H1 (cell line): Measurements from ENCODE around the gene NT5E.

Experiments used
- CBX5 ChIP-seq: fragments of 300-800, 300-1000 bp; sonication (generic); IDR thresholded peaks from 2 replicates; pipeline ENCODE4 v1.7.1; 2016; ENCODE audit warnings: antibody characterized with exemption, low read length, low read depth
- CBX8 ChIP-seq: fragments of 300-800, 300-1000 bp; sonication (generic); IDR thresholded peaks from 2 replicates; pipeline ENCODE4 v1.7.1; 2016; ENCODE audit warnings: low read depth, low read length, borderline replicate concordance
- CEBPB ChIP-seq: IDR thresholded peaks from 2 replicates; pipeline ENCODE4 v1.6.1; 2012; ENCODE audit warnings: low read depth, low read length
- EP300 ChIP-seq, 2 experiments: IDR thresholded peaks; 1 replicate in 1 of 2; 2 replicates in 1 of 2; pipeline ENCODE4 v1.6.1; 2011 to 2012; ENCODE audit warnings: low read depth in 2 of 2, low read length in 2 of 2, mild to moderate bottlenecking in 2 of 2, borderline replicate concordance in 1 of 2, inconsistent platforms in 1 of 2, moderate library complexity in 1 of 2
- EZH2 ChIP-seq: fragments of 200-600 bp; sonication (generic); IDR thresholded peaks from 2 replicates; pipeline ENCODE4 v1.7.1; 2012; ENCODE audit warnings: low read depth, mild to moderate bottlenecking, moderate library complexity, low read length, inconsistent platforms; ENCODE audit not compliant: severe bottlenecking
- POLR2A ChIP-seq, 2 experiments: IDR thresholded peaks; 1 replicate in 1 of 2; 2 replicates in 1 of 2; pipeline ENCODE4 v1.6.1; 2011; ENCODE audit warnings: low read depth in 2 of 2, low read length in 2 of 2, mild to moderate bottlenecking in 2 of 2; ENCODE audit errors: control extremely low read depth in 1 of 2
- TAF1 ChIP-seq: IDR thresholded peaks from 2 replicates; pipeline ENCODE4 v1.6.1; 2011; ENCODE audit warnings: mild to moderate bottlenecking, low read depth, low read length
- TBP ChIP-seq: IDR thresholded peaks from 2 replicates; pipeline ENCODE4 v1.6.1; 2011; ENCODE audit warnings: low read depth, low read length, improper control_type of control experiment
- ZNF274 ChIP-seq: IDR thresholded peaks from 2 replicates; pipeline ENCODE4 v1.7.0; 2012; ENCODE audit warnings: low read length, borderline replicate concordance; ENCODE audit errors: extremely low read depth
- TF ChIP-seq, protein P1 (sequence below), 3 experiments: IDR thresholded peaks; 1 replicate in 2 of 3; 2 replicates in 1 of 3; pipeline versions ENCODE4 v1.5.1 to v1.6.1; 2011; ENCODE audit warnings: low read length in 3 of 3, mild to moderate bottlenecking in 3 of 3, inconsistent platforms in 2 of 3, low read depth in 1 of 3, moderate library complexity in 1 of 3; ENCODE audit not compliant: insufficient read depth in 1 of 3; ENCODE audit errors: control extremely low read depth in 1 of 3
- TF ChIP-seq, protein P2 (sequence below): IDR thresholded peaks from 2 replicates; pipeline ENCODE4 v1.6.1; 2011; ENCODE audit warnings: low read length, improper control_type of control experiment
- TF ChIP-seq, protein P3 (sequence below): IDR thresholded peaks from 2 replicates; pipeline ENCODE4 v1.6.1; 2011; ENCODE audit warnings: low read depth, mild to moderate bottlenecking, low read length; ENCODE audit not compliant: insufficient read depth

DNA sequence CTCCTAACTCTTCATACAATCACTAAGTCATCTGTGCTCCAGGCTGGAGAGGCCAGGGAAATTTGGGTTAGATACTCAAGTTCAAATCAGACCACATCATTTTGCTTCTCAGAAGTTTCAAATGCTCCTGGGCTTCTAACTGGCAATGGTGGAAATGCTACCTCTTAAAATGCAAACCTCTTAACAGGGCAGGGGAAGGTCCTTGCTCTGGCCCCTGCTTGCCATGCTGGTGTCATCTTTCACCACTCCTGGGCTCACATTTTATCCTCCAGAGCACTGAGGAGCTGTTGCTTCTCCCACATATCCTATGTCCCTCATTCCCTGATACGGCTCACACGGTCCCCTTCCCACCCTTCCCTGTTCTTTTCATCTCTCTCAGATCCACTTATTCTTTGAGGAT lies 41.8 kb upstream of the NT5E start:
- TF ChIP-seq TBP (no peak), POLR2A (IDR thresholded peaks at IDR 0.05; ENCODE audit: control extremely low read depth in 1 of 2, low read depth in 2 of 2, low read length in 2 of 2) (no peak), TAF1 (no peak), CEBPB (no peak), EP300 (IDR thresholded peaks at IDR 0.05; ENCODE audit: borderline replicate concordance in 1 of 2, low read depth in 2 of 2, low read length in 2 of 2) (no peak), CBX5 (no peak), ZNF274 (no peak), EZH2 (no peak), CBX8 (no peak)
- TF ChIP-seq, protein P1, sequence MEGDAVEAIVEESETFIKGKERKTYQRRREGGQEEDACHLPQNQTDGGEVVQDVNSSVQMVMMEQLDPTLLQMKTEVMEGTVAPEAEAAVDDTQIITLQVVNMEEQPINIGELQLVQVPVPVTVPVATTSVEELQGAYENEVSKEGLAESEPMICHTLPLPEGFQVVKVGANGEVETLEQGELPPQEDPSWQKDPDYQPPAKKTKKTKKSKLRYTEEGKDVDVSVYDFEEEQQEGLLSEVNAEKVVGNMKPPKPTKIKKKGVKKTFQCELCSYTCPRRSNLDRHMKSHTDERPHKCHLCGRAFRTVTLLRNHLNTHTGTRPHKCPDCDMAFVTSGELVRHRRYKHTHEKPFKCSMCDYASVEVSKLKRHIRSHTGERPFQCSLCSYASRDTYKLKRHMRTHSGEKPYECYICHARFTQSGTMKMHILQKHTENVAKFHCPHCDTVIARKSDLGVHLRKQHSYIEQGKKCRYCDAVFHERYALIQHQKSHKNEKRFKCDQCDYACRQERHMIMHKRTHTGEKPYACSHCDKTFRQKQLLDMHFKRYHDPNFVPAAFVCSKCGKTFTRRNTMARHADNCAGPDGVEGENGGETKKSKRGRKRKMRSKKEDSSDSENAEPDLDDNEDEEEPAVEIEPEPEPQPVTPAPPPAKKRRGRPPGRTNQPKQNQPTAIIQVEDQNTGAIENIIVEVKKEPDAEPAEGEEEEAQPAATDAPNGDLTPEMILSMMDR (IDR thresholded peaks at IDR 0.05; ENCODE audit: control extremely low read depth in 1 of 3, insufficient read depth in 1 of 3, low read depth in 1 of 3, low read length in 3 of 3) = no peak
- TF ChIP-seq, protein P2, sequence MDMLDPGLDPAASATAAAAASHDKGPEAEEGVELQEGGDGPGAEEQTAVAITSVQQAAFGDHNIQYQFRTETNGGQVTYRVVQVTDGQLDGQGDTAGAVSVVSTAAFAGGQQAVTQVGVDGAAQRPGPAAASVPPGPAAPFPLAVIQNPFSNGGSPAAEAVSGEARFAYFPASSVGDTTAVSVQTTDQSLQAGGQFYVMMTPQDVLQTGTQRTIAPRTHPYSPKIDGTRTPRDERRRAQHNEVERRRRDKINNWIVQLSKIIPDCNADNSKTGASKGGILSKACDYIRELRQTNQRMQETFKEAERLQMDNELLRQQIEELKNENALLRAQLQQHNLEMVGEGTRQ = no peak
- TF ChIP-seq, protein P3, sequence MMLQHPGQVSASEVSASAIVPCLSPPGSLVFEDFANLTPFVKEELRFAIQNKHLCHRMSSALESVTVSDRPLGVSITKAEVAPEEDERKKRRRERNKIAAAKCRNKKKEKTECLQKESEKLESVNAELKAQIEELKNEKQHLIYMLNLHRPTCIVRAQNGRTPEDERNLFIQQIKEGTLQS = no peak
